IMR-90 (cell line): Measurements from ENCODE around the gene SART1. TPM values are rescaled to one million over a fixed set of nuclear protein-coding genes. Genes with fewer than 3 reads are reported as not detected.

Experiments
- ATAC-seq: fragments of 200-7000 bp; cut with Tn5 transposase; 2 replicates; pipeline ENCODE4 v1.9.1; 2020; ENCODE audit warnings: low read depth, mild to moderate bottlenecking, moderate library complexity
- BruUV-seq: library from RNA; stranded (reverse); fragments of 400-500 nt; replicated peaks from 2 replicates; lab custom pipeline; 2021; lab: Mats Ljungman, UMichigan
- CTCF ChIA-PET: fragments of 300-600 bp; formaldehyde crosslinking; extraction: SDS; loops from one replicate; lab custom pipeline; 2021; ENCODE audit warnings: antibody characterized with exemption; lab: Yijun Ruan, JAX
- POLR2A ChIA-PET: fragments of 300-600 bp; sonication (Branson Sonifier 250); formaldehyde crosslinking; loops from one replicate; lab custom pipeline; 2022; ENCODE audit warnings: antibody characterized with exemption; ENCODE audit not compliant: unreplicated experiment; lab: Charles Lee
- DNase-seq: peaks from one replicate; pipeline ENCODE4 v3.0.0; 2013
- H2AFZ ChIP-seq: replicated peaks from 2 replicates; pipeline ENCODE3; 2013; ENCODE audit warnings: low read length, mild to moderate bottlenecking; ENCODE audit not compliant: poor library complexity
- H2AK5ac ChIP-seq: 2 replicates; pipeline ENCODE4 v1.6.1; 2013; ENCODE audit warnings: low read depth, low read length, inconsistent platforms
- H2AK9ac ChIP-seq: replicated peaks from 2 replicates; pipeline ENCODE3; 2013; ENCODE audit warnings: mild to moderate bottlenecking, low read depth, low read length, moderate library complexity; ENCODE audit not compliant: poor library complexity
- H2BK120ac ChIP-seq: 2 replicates; pipeline ENCODE4 v1.6.1; 2013; ENCODE audit warnings: low read depth, low read length, inconsistent platforms
- H2BK15ac ChIP-seq: 3 replicates; pipeline ENCODE4 v1.6.1; 2013; ENCODE audit warnings: low read depth, low read length, inconsistent platforms
- H2BK20ac ChIP-seq: 2 replicates; pipeline ENCODE4 v1.6.1; 2013; ENCODE audit warnings: low read depth, mild to moderate bottlenecking, inconsistent platforms, low read length, moderate library complexity
- H2BK5ac ChIP-seq: 2 replicates; pipeline ENCODE4 v1.6.1; 2013; ENCODE audit warnings: mild to moderate bottlenecking, low read depth, low read length, inconsistent platforms; ENCODE audit not compliant: poor library complexity, severe bottlenecking
- H3K14ac ChIP-seq: replicated peaks from 2 replicates; pipeline ENCODE4 v1.6.1; 2013; ENCODE audit warnings: low read depth, low read length, inconsistent platforms
- H3K18ac ChIP-seq: 2 replicates; pipeline ENCODE4 v1.6.1; 2013; ENCODE audit warnings: low read depth, low read length, control low read depth
- H3K23ac ChIP-seq: 2 replicates; pipeline ENCODE4 v1.6.1; 2013; ENCODE audit warnings: low read depth, low read length, inconsistent platforms
- H3K27ac ChIP-seq: 2 replicates; pipeline ENCODE4 v1.5.1; 2013; ENCODE audit warnings: mild to moderate bottlenecking, control low read depth, low read length; ENCODE audit not compliant: insufficient read depth
- H3K27me3 ChIP-seq: 2 replicates; pipeline ENCODE4 v1.6.1; 2013; ENCODE audit warnings: low read length; ENCODE audit not compliant: control insufficient read depth, insufficient read depth
- H3K36me3 ChIP-seq: 2 replicates; pipeline ENCODE4 v1.6.1; 2013; ENCODE audit warnings: low read length, mixed read lengths; ENCODE audit not compliant: control insufficient read depth, insufficient read depth
- H3K4ac ChIP-seq: 2 replicates; pipeline ENCODE4 v1.6.1; 2013; ENCODE audit warnings: low read depth, low read length, inconsistent platforms
- H3K4me1 ChIP-seq: 2 replicates; pipeline ENCODE4 v1.6.1; 2013; ENCODE audit warnings: low read length, mixed read lengths; ENCODE audit not compliant: control insufficient read depth, insufficient read depth
- H3K4me2 ChIP-seq: 2 replicates; pipeline ENCODE4 v1.6.1; 2013; ENCODE audit warnings: low read depth, mild to moderate bottlenecking, control low read depth, low read length, moderate library complexity
- H3K4me3 ChIP-seq: 2 replicates; pipeline ENCODE4 v1.5.1; 2013; ENCODE audit warnings: low read depth, mild to moderate bottlenecking, control low read depth, low read length, moderate library complexity; ENCODE audit not compliant: insufficient read depth
- H3K56ac ChIP-seq: 2 replicates; pipeline ENCODE4 v1.6.1; 2013; ENCODE audit warnings: low read length, inconsistent platforms; ENCODE audit not compliant: insufficient read depth; ENCODE audit errors: extremely low read depth
- H3K79me1 ChIP-seq, 2 experiments: 2 replicates each; pipeline ENCODE4 v1.6.1; 2013; ENCODE audit warnings: low read length in 2 of 2, inconsistent platforms in 1 of 2, low read depth in 1 of 2
- H3K9ac ChIP-seq: 2 replicates; pipeline ENCODE4 v1.6.1; 2013; ENCODE audit warnings: low read depth, low read length, control low read depth
- H3K9me1 ChIP-seq: 2 replicates; pipeline ENCODE4 v1.6.1; 2013; ENCODE audit warnings: low read length, inconsistent platforms; ENCODE audit not compliant: insufficient read depth
- H3K9me3 ChIP-seq: 2 replicates; pipeline ENCODE4 v1.6.1; 2013; ENCODE audit warnings: low read length; ENCODE audit not compliant: control insufficient read depth, insufficient read depth
- H4K20me1 ChIP-seq: 2 replicates; pipeline ENCODE4 v1.6.1; 2013; ENCODE audit warnings: low read length, inconsistent platforms; ENCODE audit not compliant: insufficient read depth
- H4K5ac ChIP-seq: 2 replicates; pipeline ENCODE4 v1.6.1; 2013; ENCODE audit warnings: mild to moderate bottlenecking, low read depth, low read length, control low read depth
- H4K8ac ChIP-seq, 2 experiments: 2 replicates each; pipeline ENCODE4 v1.6.1; 2013; ENCODE audit warnings: low read depth in 2 of 2, low read length in 2 of 2, control low read depth in 1 of 2, inconsistent platforms in 1 of 2
- H4K91ac ChIP-seq: 2 replicates; pipeline ENCODE4 v1.6.1; 2013; ENCODE audit warnings: low read depth, low read length, inconsistent platforms; ENCODE audit not compliant: insufficient read depth
- FOS ChIP-seq: fragments of 150-350 bp; IDR thresholded peaks from 2 replicates; pipeline ENCODE4 v1.6.1; 2016; ENCODE audit warnings: low read depth, low read length
- POLR2A ChIP-seq: IDR thresholded peaks from 2 replicates; pipeline ENCODE4 v1.6.1; 2012; ENCODE audit warnings: mild to moderate bottlenecking, low read depth, low read length
- RFX5 ChIP-seq: IDR thresholded peaks from 2 replicates; pipeline ENCODE4 v1.8.0; 2012; ENCODE audit warnings: low read depth, mild to moderate bottlenecking, low read length, moderate library complexity
- WGBS, 2 experiments: methylation state at CpG; one replicate each; pipeline versions ENCODE4 v1.1.5 to v1.1.7; 2013; ENCODE audit warnings: missing lambda C conversion rate in 2 of 2; ENCODE audit not compliant: insufficient read length in 1 of 2; ENCODE audit errors: extremely low coverage in 2 of 2; 5-methylcytosine and 5-hydroxymethylcytosine counted together
- dilution Hi-C: fragments of 300-500 bp; cut with HindIII; formaldehyde crosslinking; loops from one replicate; pipeline ENCODE4 v1.14.3; 2018; ENCODE audit warnings: low sequenced_read_pairs; ENCODE audit not compliant: unreplicated experiment
- in situ Hi-C: fragments of 300-500 bp; cut with MboI; formaldehyde crosslinking; loops from 3 replicates; pipeline ENCODE4 v1.14.3; 2019; ENCODE audit warnings: low sequenced_read_pairs, inconsistent platforms, mixed read lengths
- intact Hi-C: fragments of 100-400 bp; cut with micrococcal nuclease; formaldehyde crosslinking; loops from 2 replicates; pipeline ENCODE4 v1.10.0; 2022
- polyA plus RNA-seq, 3 experiments: library from polyadenylated mRNA; depleted of rRNA; stranded (reverse); fragments of >200 nt; gene quantifications; 2 replicates each; pipeline ENCODE4 v1.2.3, GENCODE V29; 2012; ENCODE audit warnings: low replicate concordance in 1 of 3
- total RNA-seq: library from RNA; depleted of rRNA; stranded (reverse); fragments of >200 nt; gene quantifications from 2 replicates; pipeline ENCODE4 v1.2.3, GENCODE V29; 2012

SART1 gene
- total and polyA plus RNA-seq, 2 of the 4 experiments (the other 2 are of a cell fraction): 25.5 to 43.5 TPM

GRCh38 chr11:65981972-65982823 is 20.7 kb downstream of the SART1 start:
- no peaks in the 10 kb centered on the region for H3K79me1 ChIP-seq
- no peak overlapping the region; the same call in 1 of the 2 replicates for H2AK5ac ChIP-seq
- no peaks in the 10 kb centered on the region for H3K9me3 ChIP-seq
- H3K9me1 ChIP-seq: no peaks in the 10 kb centered on the region
- TF ChIP-seq RFX5 (no peak), FOS (no peak), POLR2A (no peak)
- ChIA-PET POLR2A (no interaction called here), CTCF (interaction anchor here (0.5 kb wide), 1 partner anchor 97 kb away, joined by 3 read pairs; no protein-coding TSS in a partner anchor)
- H3K18ac ChIP-seq: no peak overlapping the region
- WGBS, 2 experiments: 72% methylated on average over 6 of the region's 16 CpGs; no CpG with 5 or more reads in 1 of the 2 experiments
- H2BK15ac ChIP-seq: no peak overlapping the region
- no peak for ATAC-seq
- in situ Hi-C loops: loop anchor here (10.0 kb wide), 1 partner anchor 267 kb away; the partner anchor contains the start of gene KAT5
- H3K36me3 ChIP-seq: peaks cover 29% of the 10 kb centered on the region
- no peaks in the 10 kb centered on the region for H4K20me1 ChIP-seq
- no peak overlapping the region for H4K91ac ChIP-seq
- no peak overlapping the region for H2BK120ac ChIP-seq
- no peak overlapping the region for H3K23ac ChIP-seq
- no peak overlapping the region for H3K9ac ChIP-seq
- H3K4me1 ChIP-seq: no peaks in the 10 kb centered on the region
- H3K27me3 ChIP-seq: no peaks in the 10 kb centered on the region
- dilution Hi-C loops: no loop called here
- H3K4me3 ChIP-seq: no peak overlapping the region
- no peak overlapping the region for H4K8ac ChIP-seq
- no peak overlapping the region for H2BK5ac ChIP-seq
- H2BK20ac ChIP-seq: no peak overlapping the region
- no peak overlapping the region for H2AFZ ChIP-seq
- intact Hi-C loops: no loop called here
- H3K4ac ChIP-seq: no peak overlapping the region
- no TSS peak for BruUV-seq
- no peak overlapping the region for H3K14ac ChIP-seq
- H3K4me2 ChIP-seq: no peak overlapping the region
- no peak for DNase-seq
- no peak overlapping the region for H3K56ac ChIP-seq
- H3K27ac ChIP-seq: no peak overlapping the region
- H2AK9ac ChIP-seq: no peak overlapping the region
- H4K5ac ChIP-seq: no peak overlapping the region; the same call in 1 of the 2 replicates
